ENCODE data around the gene KRTAP5-1. TPM values are rescaled to one million over a fixed set of nuclear protein-coding genes. Genes with fewer than 3 reads are reported as not detected.

The KRTAP5-1 gene
- total RNA-seq, 2 donors from 2014 or later: not detected

- Histone ChIP-seq H3K9ac (ENCODE audit: extremely low read depth, low read length, poor library complexity, severe bottlenecking) (no peak overlapping the region), H3K27ac (ENCODE audit: low read depth, low read length) (no peak overlapping the region), H3K9me3 (ENCODE audit: control insufficient read depth, low read length) (no peaks in the 10 kb centered on the region), H3K36me3 (ENCODE audit: control insufficient read depth, insufficient read depth, low read length) (no peaks in the 10 kb centered on the region), H3K27me3 (ENCODE audit: control insufficient read depth, insufficient read depth, low read length, poor library complexity, severe bottlenecking) (peaks cover 14% of the 10 kb centered on the region), H3K4me1 (ENCODE audit: control insufficient read depth, insufficient read depth, low read length) (no peaks in the 10 kb centered on the region), H3K4me3 (ENCODE audit: low read length) (no peak overlapping the region)
- TF ChIP-seq, protein P1, sequence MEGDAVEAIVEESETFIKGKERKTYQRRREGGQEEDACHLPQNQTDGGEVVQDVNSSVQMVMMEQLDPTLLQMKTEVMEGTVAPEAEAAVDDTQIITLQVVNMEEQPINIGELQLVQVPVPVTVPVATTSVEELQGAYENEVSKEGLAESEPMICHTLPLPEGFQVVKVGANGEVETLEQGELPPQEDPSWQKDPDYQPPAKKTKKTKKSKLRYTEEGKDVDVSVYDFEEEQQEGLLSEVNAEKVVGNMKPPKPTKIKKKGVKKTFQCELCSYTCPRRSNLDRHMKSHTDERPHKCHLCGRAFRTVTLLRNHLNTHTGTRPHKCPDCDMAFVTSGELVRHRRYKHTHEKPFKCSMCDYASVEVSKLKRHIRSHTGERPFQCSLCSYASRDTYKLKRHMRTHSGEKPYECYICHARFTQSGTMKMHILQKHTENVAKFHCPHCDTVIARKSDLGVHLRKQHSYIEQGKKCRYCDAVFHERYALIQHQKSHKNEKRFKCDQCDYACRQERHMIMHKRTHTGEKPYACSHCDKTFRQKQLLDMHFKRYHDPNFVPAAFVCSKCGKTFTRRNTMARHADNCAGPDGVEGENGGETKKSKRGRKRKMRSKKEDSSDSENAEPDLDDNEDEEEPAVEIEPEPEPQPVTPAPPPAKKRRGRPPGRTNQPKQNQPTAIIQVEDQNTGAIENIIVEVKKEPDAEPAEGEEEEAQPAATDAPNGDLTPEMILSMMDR (conservative IDR thresholded peaks at IDR 0.05): no peak
- Mint-ChIP-seq H3K9me3 (no peaks in the 10 kb centered on the region), H3K4me3 (no peak overlapping the region), H3K27ac (no peak overlapping the region), H3K27me3 (ENCODE audit: insufficient read depth) (peaks cover 22% of the 10 kb centered on the region), H3K4me1 (peaks cover 3% of the 10 kb centered on the region), H3K36me3 (ENCODE audit: low read depth) (peaks cover 5% of the 10 kb centered on the region)
- peak; percentile 69 for DNase-seq
- WGBS, 2 experiments (ENCODE audit: insufficient coverage in 1 of 2, insufficient read length in 1 of 2): 77 to 81% methylated on average over 20 to 62 of the region's 63 CpGs
These were observed 28.7 kb downstream of the KRTAP5-1 start for GRCh38 chr11:1556278-1556902.

DNA sequence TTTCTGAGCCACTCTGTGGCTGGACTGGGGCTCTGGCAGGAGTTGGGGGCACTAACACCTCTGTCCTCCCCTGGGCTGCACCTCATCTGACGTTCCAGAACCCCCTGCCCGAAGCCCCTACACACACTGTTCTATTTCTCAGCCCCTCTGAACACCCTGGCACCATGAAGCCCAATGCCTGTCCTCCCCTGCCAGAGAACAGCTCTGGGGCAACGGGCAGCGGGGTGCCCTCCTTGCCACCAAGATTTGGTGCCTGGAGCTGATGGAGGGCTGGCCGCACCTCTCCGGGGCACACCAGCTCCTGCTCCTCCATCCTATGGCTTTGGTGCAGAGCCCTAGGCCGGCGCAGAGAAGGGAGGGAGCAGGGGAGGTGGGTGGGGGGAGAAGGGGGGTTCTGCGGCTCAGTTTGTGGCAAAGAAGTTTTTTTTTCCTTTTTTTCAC, 29.4 kb downstream of the KRTAP5-1 start:
- no peak overlapping the region for H3K4me3 ChIP-seq (ENCODE audit: low read length)
- WGBS, 2 experiments (ENCODE audit: insufficient coverage in 1 of 2, insufficient read length in 1 of 2): 88% methylated on average over 6 of the region's 9 CpGs; no CpG with 5 or more reads in 1 of the 2 experiments
- Mint-ChIP-seq H3K27me3 (ENCODE audit: insufficient read depth) (peaks cover 22% of the 10 kb centered on the region), H3K9me3 (no peaks in the 10 kb centered on the region), H3K4me3 (no peak overlapping the region), H3K4me1 (peaks cover 3% of the 10 kb centered on the region), H3K36me3 (ENCODE audit: low read depth) (peaks cover 5% of the 10 kb centered on the region), H3K27ac (no peak overlapping the region)
- peak; percentile 54 for DNase-seq
- H3K9me3 ChIP-seq (ENCODE audit: control insufficient read depth, low read length): no peaks in the 10 kb centered on the region
- H3K27ac ChIP-seq (ENCODE audit: low read depth, low read length): no peak overlapping the region
- H3K36me3 ChIP-seq (ENCODE audit: control insufficient read depth, insufficient read depth, low read length): no peaks in the 10 kb centered on the region
- TF ChIP-seq, protein P1 (conservative IDR thresholded peaks at IDR 0.05): no peak
- H3K4me1 ChIP-seq (ENCODE audit: control insufficient read depth, insufficient read depth, low read length): no peaks in the 10 kb centered on the region
- no peak overlapping the region for H3K9ac ChIP-seq (ENCODE audit: extremely low read depth, low read length, poor library complexity, severe bottlenecking)
- H3K27me3 ChIP-seq (ENCODE audit: control insufficient read depth, insufficient read depth, low read length, poor library complexity, severe bottlenecking): peaks cover 14% of the 10 kb centered on the region

- H3K36me3 Mint-ChIP-seq (ENCODE audit: low read depth): peaks cover 5% of the 10 kb centered on the region
- H3K4me3 Mint-ChIP-seq: no peak overlapping the region
- Histone ChIP-seq H3K9me3 (ENCODE audit: control insufficient read depth, low read length) (no peaks in the 10 kb centered on the region), H3K27me3 (ENCODE audit: control insufficient read depth, insufficient read depth, low read length, poor library complexity, severe bottlenecking) (peaks cover 17% of the 10 kb centered on the region), H3K4me3 (ENCODE audit: low read length) (no peak overlapping the region), H3K27ac (ENCODE audit: low read depth, low read length) (no peak overlapping the region), H3K36me3 (ENCODE audit: control insufficient read depth, insufficient read depth, low read length) (no peaks in the 10 kb centered on the region), H3K4me1 (ENCODE audit: control insufficient read depth, insufficient read depth, low read length) (no peaks in the 10 kb centered on the region), H3K9ac (ENCODE audit: extremely low read depth, low read length, poor library complexity, severe bottlenecking) (no peak overlapping the region)
- WGBS, 2 experiments (ENCODE audit: insufficient coverage in 1 of 2, insufficient read length in 1 of 2): 83 to 90% methylated on average over 2 to 13 of the region's 13 CpGs
- no peak overlapping the region for H3K27ac Mint-ChIP-seq
- H3K27me3 Mint-ChIP-seq (ENCODE audit: insufficient read depth): peaks cover 25% of the 10 kb centered on the region
- DNase-seq: peak; percentile 39
- TF ChIP-seq, protein P1 (conservative IDR thresholded peaks at IDR 0.05): peak; percentile 41
- no peaks in the 10 kb centered on the region for H3K9me3 Mint-ChIP-seq
- peaks cover 3% of the 10 kb centered on the region for H3K4me1 Mint-ChIP-seq
These were observed 29.9 kb downstream of the KRTAP5-1 start for GRCh38 chr11:1554981-1555712.

All from endodermal cell (in vitro differentiated cells).